ENCODE results near the gene ARL15.

ARL15 gene

GRCh38 chr5:54285686-54286085 lies 24.7 kb downstream of the ARL15 start:
- DNase-seq (ENCODE audit: low read depth) = no peak

- no peak for DNase-seq (ENCODE audit: low read depth)
Measured at GRCh38 chr5:54284586-54284985, 25.8 kb downstream of the ARL15 start.

GRCh38 chr5:54282876-54283275 lies 27.5 kb downstream of the ARL15 start:
- DNase-seq (ENCODE audit: low read depth) = no peak

GRCh38 chr5:54281960-54282692 lies 28.2 kb downstream of the ARL15 start:
- no peak for DNase-seq (ENCODE audit: low read depth)

- DNase-seq (ENCODE audit: low read depth) = no peak
Measured at GRCh38 chr5:54279960-54280359, 30.4 kb downstream of the ARL15 start.

GRCh38 chr5:54278979-54279717 lies 31.2 kb downstream of the ARL15 start:
- no peak for DNase-seq (ENCODE audit: low read depth)

- DNase-seq (ENCODE audit: low read depth) = no peak
Measured at GRCh38 chr5:54278036-54278830, 32.1 kb downstream of the ARL15 start.

GRCh38 chr5:54276048-54276447 lies 34.3 kb downstream of the ARL15 start:
- DNase-seq (ENCODE audit: low read depth) = no peak

- DNase-seq (ENCODE audit: low read depth) = no peak
Measured at GRCh38 chr5:54275361-54275760, 35.0 kb downstream of the ARL15 start.

GRCh38 chr5:54274944-54275343 lies 35.4 kb downstream of the ARL15 start:
- DNase-seq (ENCODE audit: low read depth) = no peak

- DNase-seq (ENCODE audit: low read depth) = no peak
Measured at GRCh38 chr5:54273715-54274114, 36.7 kb downstream of the ARL15 start.

- no peak for DNase-seq (ENCODE audit: low read depth)
Measured at GRCh38 chr5:54272746-54273145, 37.6 kb downstream of the ARL15 start.

GRCh38 chr5:54270326-54270725 lies 40.0 kb downstream of the ARL15 start:
- DNase-seq (ENCODE audit: low read depth) = no peak

GRCh38 chr5:54264574-54264973 lies 45.8 kb downstream of the ARL15 start:
- no peak for DNase-seq (ENCODE audit: low read depth)

- no peak for DNase-seq (ENCODE audit: low read depth)
Measured at GRCh38 chr5:54263447-54263846, 46.9 kb downstream of the ARL15 start.

- no peak for DNase-seq (ENCODE audit: low read depth)
Measured at GRCh38 chr5:54261596-54261995, 48.8 kb downstream of the ARL15 start.

GRCh38 chr5:54259981-54260380 lies 50.4 kb downstream of the ARL15 start:
- no peak for DNase-seq (ENCODE audit: low read depth)

GRCh38 chr5:54259090-54259489 lies 51.3 kb downstream of the ARL15 start:
- peak; percentile 19 for DNase-seq (ENCODE audit: low read depth)

- peak; percentile 22 for DNase-seq (ENCODE audit: low read depth)
Measured at GRCh38 chr5:54257366-54258118, 52.8 kb downstream of the ARL15 start.

- DNase-seq (ENCODE audit: low read depth) = peak; percentile 38
Measured at GRCh38 chr5:54254482-54255198, 55.7 kb downstream of the ARL15 start.

- peak; percentile 51 for DNase-seq (ENCODE audit: low read depth)
Measured at GRCh38 chr5:54251981-54252380, 58.4 kb downstream of the ARL15 start.
